PC-9 (cell line): Measurements from ENCODE around the gene UBXN11. TPM values are rescaled to one million over a fixed set of nuclear protein-coding genes. Genes with fewer than 3 reads are reported as not detected.

Experiments
- BruUV-seq: library from RNA; stranded (reverse); fragments of 400-500 nt; replicated peaks from 2 replicates; lab custom pipeline; 2021; lab: Mats Ljungman, UMichigan
- CTCF ChIA-PET: fragments of 300-600 bp; sonication (Branson Sonifier 250); formaldehyde crosslinking; loops from one replicate; lab custom pipeline; 2022; ENCODE audit warnings: antibody characterized with exemption; lab: Charles Lee
- POLR2A ChIA-PET: fragments of 300-600 bp; sonication (Branson Sonifier 250); formaldehyde crosslinking; loops from one replicate; lab custom pipeline; 2022; ENCODE audit warnings: antibody characterized with exemption; ENCODE audit not compliant: unreplicated experiment; lab: Charles Lee
- DNase-seq, 2 experiments: peaks; one replicate each; pipeline versions ENCODE4 v3.0.0 to v3.0.0-alpha.2; 2015 to 2022; ENCODE audit warnings: mixed read lengths in 1 of 2
- H2AFZ ChIP-seq: fragments of 200-600 bp; sonication (generic); 2 replicates; pipeline ENCODE4 v1.8.1; 2017; ENCODE audit warnings: antibody characterized with exemption
- H3F3A ChIP-seq: fragments of 200-600 bp; sonication (generic); 2 replicates; pipeline ENCODE4 v1.8.1; 2017; ENCODE audit warnings: antibody characterized with exemption, mild to moderate bottlenecking, low read depth; ENCODE audit not compliant: insufficient read depth
- H3K27ac ChIP-seq: fragments of 200-600 bp; sonication (generic); 2 replicates; pipeline ENCODE4 v1.6.1; 2016; ENCODE audit warnings: mixed run types
- H3K27me3 ChIP-seq: fragments of 200-600 bp; sonication (generic); 2 replicates; pipeline ENCODE4 v1.6.1; 2016; ENCODE audit warnings: low read depth, mixed run types; ENCODE audit not compliant: insufficient read depth
- H3K36me3 ChIP-seq: fragments of 200-600 bp; sonication (generic); 2 replicates; pipeline ENCODE4 v1.6.1; 2016; ENCODE audit warnings: low read depth, mixed run types
- H3K4me1 ChIP-seq: fragments of 200-600 bp; sonication (generic); replicated peaks from 2 replicates; pipeline ENCODE4 v1.6.1; 2016; ENCODE audit warnings: mixed run types; ENCODE audit not compliant: insufficient read depth
- H3K4me2 ChIP-seq: fragments of 200-600 bp; sonication (generic); 2 replicates; pipeline ENCODE4 v1.6.1; 2017; ENCODE audit warnings: mixed run types
- H3K4me3 ChIP-seq: fragments of 200-600 bp; sonication (generic); 2 replicates; pipeline ENCODE4 v1.6.1; 2016; ENCODE audit warnings: mixed run types
- H3K79me2 ChIP-seq: fragments of 200-600 bp; sonication (generic); 2 replicates; pipeline ENCODE4 v1.6.1; 2017; ENCODE audit warnings: low read depth, mixed run types
- H3K9me2 ChIP-seq: fragments of 200-600 bp; sonication (generic); 2 replicates; pipeline ENCODE4 v1.8.1; 2017; ENCODE audit warnings: mild to moderate bottlenecking; ENCODE audit not compliant: insufficient read depth
- H3K9me3 ChIP-seq: fragments of 200-600 bp; sonication (generic); 2 replicates; pipeline ENCODE4 v1.8.1; 2016; ENCODE audit warnings: low read depth; ENCODE audit not compliant: insufficient read depth
- H4K20me1 ChIP-seq: fragments of 200-600 bp; sonication (generic); 2 replicates; pipeline ENCODE4 v1.8.1; 2017; ENCODE audit not compliant: insufficient read depth
- EZH2 ChIP-seq: fragments of 200-600 bp; sonication (generic); IDR thresholded peaks from 2 replicates; pipeline ENCODE4 v1.8.0; 2017; ENCODE audit warnings: antibody characterized with exemption, low read depth
- intact Hi-C: fragments of 100-400 bp; cut with micrococcal nuclease; formaldehyde crosslinking; loops from one replicate; pipeline ENCODE4 v1.10.0; 2022; ENCODE audit not compliant: unreplicated experiment
- total RNA-seq: library from RNA; stranded (reverse); gene quantifications from 2 replicates; pipeline ENCODE4 v1.2.3, GENCODE V29; 2021
- TF ChIP-seq, protein P1 (sequence below): fragments of 200-600 bp; sonication (generic); conservative IDR thresholded peaks from 2 replicates; pipeline ENCODE4 v1.6.1; 2017; ENCODE audit warnings: mixed run types, antibody characterized with exemption, mild to moderate bottlenecking, moderate library complexity

The UBXN11 gene
- total RNA-seq, 1 experiment from 2014 or later: 57.2 TPM

DNA sequence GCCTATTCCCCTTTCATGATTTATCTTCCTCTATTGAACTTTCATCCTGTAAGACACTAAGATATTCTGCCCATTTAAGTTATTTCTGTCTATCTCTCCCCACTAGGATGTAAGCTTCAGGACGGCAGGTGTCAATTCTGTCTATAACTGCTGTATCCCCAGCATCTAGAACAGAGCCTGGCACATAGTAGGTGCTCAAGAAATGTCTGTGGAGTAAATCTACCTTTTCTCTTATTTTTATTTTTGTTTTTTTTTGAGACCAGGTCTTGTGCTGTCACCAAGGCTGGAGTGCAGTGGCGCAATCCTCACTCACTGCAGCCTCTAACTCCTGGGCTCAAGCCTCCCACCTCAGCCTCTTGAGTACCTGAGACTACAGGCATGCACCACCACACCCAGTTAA lies 16.9 kb upstream of the UBXN11 start:
- BruUV-seq: no TSS peak
- POLR2A ChIA-PET: interaction anchor here (0.6 kb wide), 1 partner anchor 148 kb away, joined by 3 read pairs; no protein-coding TSS in a partner anchor
- DNase-seq: no peak

DNA sequence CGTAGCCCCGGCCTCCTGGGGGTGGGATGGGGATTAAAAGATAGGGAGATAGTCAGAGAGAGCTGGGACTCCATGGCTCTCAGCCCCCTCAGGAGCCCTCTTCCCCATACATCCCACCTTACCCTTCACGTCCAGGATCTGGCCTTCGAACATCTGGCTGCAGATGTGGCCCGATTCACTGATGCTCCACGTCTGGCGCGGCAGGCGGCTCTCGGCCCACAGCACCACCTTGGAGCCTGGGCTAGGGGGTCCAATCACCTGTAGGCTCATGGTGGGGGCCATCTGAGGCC lies 15.6 kb upstream of the UBXN11 start:
- no peak overlapping the region for H3K27ac ChIP-seq
- no peaks in the 10 kb centered on the region for H3F3A ChIP-seq
- no TSS peak for BruUV-seq
- no peaks in the 10 kb centered on the region for H3K9me3 ChIP-seq
- POLR2A ChIA-PET: interaction anchor here (1.0 kb wide), 1 partner anchor 110 kb away, joined by 4 read pairs; the partner anchor contains the start of gene DHDDS
- TF ChIP-seq, protein P1, sequence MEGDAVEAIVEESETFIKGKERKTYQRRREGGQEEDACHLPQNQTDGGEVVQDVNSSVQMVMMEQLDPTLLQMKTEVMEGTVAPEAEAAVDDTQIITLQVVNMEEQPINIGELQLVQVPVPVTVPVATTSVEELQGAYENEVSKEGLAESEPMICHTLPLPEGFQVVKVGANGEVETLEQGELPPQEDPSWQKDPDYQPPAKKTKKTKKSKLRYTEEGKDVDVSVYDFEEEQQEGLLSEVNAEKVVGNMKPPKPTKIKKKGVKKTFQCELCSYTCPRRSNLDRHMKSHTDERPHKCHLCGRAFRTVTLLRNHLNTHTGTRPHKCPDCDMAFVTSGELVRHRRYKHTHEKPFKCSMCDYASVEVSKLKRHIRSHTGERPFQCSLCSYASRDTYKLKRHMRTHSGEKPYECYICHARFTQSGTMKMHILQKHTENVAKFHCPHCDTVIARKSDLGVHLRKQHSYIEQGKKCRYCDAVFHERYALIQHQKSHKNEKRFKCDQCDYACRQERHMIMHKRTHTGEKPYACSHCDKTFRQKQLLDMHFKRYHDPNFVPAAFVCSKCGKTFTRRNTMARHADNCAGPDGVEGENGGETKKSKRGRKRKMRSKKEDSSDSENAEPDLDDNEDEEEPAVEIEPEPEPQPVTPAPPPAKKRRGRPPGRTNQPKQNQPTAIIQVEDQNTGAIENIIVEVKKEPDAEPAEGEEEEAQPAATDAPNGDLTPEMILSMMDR: no peak
- no peak for TF ChIP-seq EZH2
- H3K27me3 ChIP-seq: no peaks in the 10 kb centered on the region
- H3K9me2 ChIP-seq: no peaks in the 10 kb centered on the region
- no peaks in the 10 kb centered on the region for H3K79me2 ChIP-seq
- H3K4me1 ChIP-seq: no peaks in the 10 kb centered on the region
- no peak overlapping the region for H3K4me3 ChIP-seq
- H4K20me1 ChIP-seq: no peaks in the 10 kb centered on the region
- intact Hi-C loops: loop anchor here (5.0 kb wide), 1 partner anchor 285 kb away; no protein-coding TSS in a partner anchor
- no peak for DNase-seq
- no peak overlapping the region for H2AFZ ChIP-seq
- CTCF ChIA-PET: interaction anchor here (0.6 to 1.6 kb wide), 5 partner anchors 10 to 153 kb away, joined by 3 to 7 read pairs (median 3); partner anchors contain the start of genes C1orf232 and ZNF593
- H3K4me2 ChIP-seq: no peak overlapping the region
- no peaks in the 10 kb centered on the region for H3K36me3 ChIP-seq

More for the DNA sequence above, 16.9 kb upstream of the UBXN11 start:
- Histone ChIP-seq H3K79me2 (no peaks in the 10 kb centered on the region), H3K4me1 (no peaks in the 10 kb centered on the region), H3K27ac (no peak overlapping the region), H2AFZ (no peak overlapping the region), H3K4me2 (no peak overlapping the region), H3K9me2 (no peaks in the 10 kb centered on the region), H3K36me3 (no peaks in the 10 kb centered on the region), H3F3A (no peaks in the 10 kb centered on the region), H3K4me3 (no peak overlapping the region), H3K27me3 (no peaks in the 10 kb centered on the region), H3K9me3 (no peaks in the 10 kb centered on the region), H4K20me1 (no peaks in the 10 kb centered on the region)
- TF ChIP-seq, protein P1: no peak
- TF ChIP-seq EZH2: no peak
- CTCF ChIA-PET: interaction anchor here (1.1 kb wide), 1 partner anchor 48 kb away, joined by 5 read pairs; no protein-coding TSS in a partner anchor
- intact Hi-C loops: loop anchor here (5.0 kb wide), 1 partner anchor 286 kb away; no protein-coding TSS in a partner anchor

DNA sequence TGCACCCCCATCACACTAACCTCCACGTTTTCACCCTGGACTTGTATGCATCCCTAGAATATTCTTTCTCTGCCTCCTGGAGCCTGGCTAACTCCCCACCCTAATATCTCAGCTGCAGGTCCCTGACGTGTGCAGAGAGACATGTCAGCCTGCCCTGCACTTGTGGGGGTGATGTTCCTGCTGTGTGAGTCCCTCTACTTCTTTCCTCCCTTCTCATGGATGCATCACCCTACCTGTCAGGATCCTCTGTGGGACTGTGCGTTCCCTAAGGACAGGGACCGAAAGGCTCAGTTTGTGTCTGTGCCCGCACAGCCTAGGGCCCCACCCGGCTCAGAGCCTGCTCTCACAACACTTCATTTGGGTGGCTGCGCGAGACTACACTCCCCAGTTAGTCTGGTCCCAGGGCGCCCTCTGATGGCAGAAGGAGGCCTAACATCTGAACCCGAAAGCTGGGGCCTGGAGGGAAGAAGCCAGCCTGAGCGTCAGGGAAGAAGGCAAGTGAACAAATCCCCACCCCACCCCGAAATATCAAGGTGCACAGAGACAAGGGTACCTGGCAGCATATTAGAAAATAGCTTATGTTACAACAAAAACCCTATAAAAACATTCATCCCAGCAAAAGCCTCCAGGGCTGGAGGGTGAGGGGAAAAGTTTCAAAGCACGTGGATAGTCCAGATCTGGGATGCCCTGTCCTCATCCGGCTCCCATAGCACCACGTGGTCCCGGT lies 15.0 kb upstream of the UBXN11 start:
- BruUV-seq: no TSS peak
- Histone ChIP-seq H3K27ac (no peak overlapping the region), H4K20me1 (no peaks in the 10 kb centered on the region), H3K9me2 (no peaks in the 10 kb centered on the region), H3K4me2 (no peak overlapping the region), H3F3A (no peaks in the 10 kb centered on the region), H3K79me2 (no peaks in the 10 kb centered on the region), H3K9me3 (no peaks in the 10 kb centered on the region), H3K36me3 (no peaks in the 10 kb centered on the region), H2AFZ (no peak overlapping the region), H3K4me1 (no peaks in the 10 kb centered on the region), H3K4me3 (no peak overlapping the region), H3K27me3 (no peaks in the 10 kb centered on the region)
- ChIA-PET CTCF (interaction anchor here (0.6 to 1.6 kb wide), 6 partner anchors 10 to 152 kb away, joined by 3 to 7 read pairs (median 3); partner anchors contain the start of genes C1orf232 and ZNF593), POLR2A (interaction anchor here (1.0 kb wide), 1 partner anchor 111 kb away, joined by 4 read pairs; the partner anchor contains the start of gene DHDDS)
- intact Hi-C loops: loop anchor here (1.0 to 5.0 kb wide), 5 partner anchors 42 to 284 kb away; no protein-coding TSS in a partner anchor
- DNase-seq: peak; percentile 42 to 86
- TF ChIP-seq, protein P1: peak; percentile 80
- no peak for TF ChIP-seq EZH2
